K562 (cell line): ENCODE results near the gene HAPLN3. TPM values are rescaled to one million over a fixed set of nuclear protein-coding genes. Genes with fewer than 3 reads are reported as not detected.
A peak's percentile ranks its signal among the peaks of the same experiment; 100 is the strongest.

Experiments used
- AFF4 ChIP-seq: sonication (generic); formaldehyde crosslinking; IDR thresholded peaks from 2 replicates; pipeline ENCODE4 v1.8.0; 2023; ENCODE audit warnings: mild to moderate bottlenecking, missing genetic modification reagents
- FOXJ3 ChIP-seq: sonication (generic); formaldehyde crosslinking; IDR thresholded peaks from 2 replicates; pipeline ENCODE4 v1.4.0; 2020; ENCODE audit warnings: mild to moderate bottlenecking, missing genetic modification reagents
- JUND ChIP-seq, 2 experiments: IDR thresholded peaks; 2 replicates in 1 of 2; 3 replicates in 1 of 2; pipeline ENCODE4 v1.6.1; 2011; ENCODE audit warnings: borderline replicate concordance in 2 of 2, low read depth in 2 of 2, low read length in 2 of 2, improper control_type of control experiment in 1 of 2, missing biosample characterization in 1 of 2, missing genetic modification characterization in 1 of 2, missing genetic modification reagents in 1 of 2
- MBD1 ChIP-seq: fragments of 250-450 bp; sonication (Bioruptor Pico); IDR thresholded peaks from 2 replicates; pipeline ENCODE4 v1.8.0; 2022; ENCODE audit warnings: inconsistent platforms
- MTA3 ChIP-seq: fragments of 450-650 bp; formaldehyde crosslinking; IDR thresholded peaks from 2 replicates; pipeline ENCODE4 v1.6.1; 2017; ENCODE audit warnings: mild to moderate bottlenecking, borderline replicate concordance
- SMARCA4 ChIP-seq: fragments of 450-650 bp; IDR thresholded peaks from 2 replicates; pipeline ENCODE4 v1.6.1; 2016
- SRSF7 ChIP-seq: fragments of 200-400 bp; formaldehyde crosslinking; optimal IDR thresholded peaks from 2 replicates; pipeline ENCODE3; 2017; ENCODE audit warnings: mild to moderate bottlenecking, low read depth, low read length
- ZBTB17 ChIP-seq: fragments of 450-650 bp; formaldehyde crosslinking; IDR thresholded peaks from 2 replicates; pipeline ENCODE4 v1.4.0; 2020; ENCODE audit warnings: mild to moderate bottlenecking
- ZNF140 ChIP-seq: fragments of 250-450 bp; sonication (Bioruptor Pico); IDR thresholded peaks from 2 replicates; pipeline ENCODE4 v1.8.0; 2021; ENCODE audit warnings: moderate library complexity, mild to moderate bottlenecking, inconsistent platforms
- ZNF253 ChIP-seq: fragments of 250-450 bp; sonication (Bioruptor Pico); conservative IDR thresholded peaks from 2 replicates; pipeline ENCODE4 v1.6.1; 2021; ENCODE audit warnings: mild to moderate bottlenecking
- polyA plus RNA-seq, 8 experiments: library from polyadenylated mRNA; depleted of rRNA in 4 of 8; stranded (reverse) in 5 of 8; unstranded in 3 of 8; fragments of >200 nt; fragmentation: Nextera tagmentation in 2 of 8; fragmentation: Illumina TruSeq in 1 of 8; extraction: Ambion mirVana in 2 of 8; extraction: Trizol in 1 of 8; gene quantifications; 2 replicates each; pipeline versions ENCODE4 v1.2.1 to v1.2.3, GENCODE V29; 2011 to 2014; ENCODE audit warnings: inconsistent platforms in 1 of 8, missing spikeins in 1 of 8
- total RNA-seq, 7 experiments: library from RNA; depleted of rRNA in 6 of 7; stranded (reverse); fragments of >200 nt in 6 of 7; fragmentation: Illumina TruSeq in 2 of 7; extraction: Trizol in 2 of 7; gene quantifications; 2 replicates each; pipeline versions ENCODE4 v1.2.1 to v1.2.3, GENCODE V29; 2011 to 2021; ENCODE audit warnings: low replicate concordance in 1 of 7
- TF ChIP-seq, protein P1 (sequence below): sonication (generic); formaldehyde crosslinking; IDR thresholded peaks from 2 replicates; pipeline ENCODE4 v1.8.1; 2023; ENCODE audit warnings: missing genetic modification reagents, mild to moderate bottlenecking, borderline replicate concordance
- TF ChIP-seq, protein P2 (sequence below): fragments of 250-450 bp; sonication (Bioruptor Pico); IDR thresholded peaks from 2 replicates; pipeline ENCODE4 v1.4.0; 2020; ENCODE audit warnings: mild to moderate bottlenecking, moderate library complexity

Gene HAPLN3
- total and polyA plus RNA-seq, 9 of the 15 experiments (the other 6 are each of a cell fraction or from before 2014, with no cell fraction given) = 0.04 to 2.4 (median 0.65) TPM

- TF ChIP-seq, protein P1, sequence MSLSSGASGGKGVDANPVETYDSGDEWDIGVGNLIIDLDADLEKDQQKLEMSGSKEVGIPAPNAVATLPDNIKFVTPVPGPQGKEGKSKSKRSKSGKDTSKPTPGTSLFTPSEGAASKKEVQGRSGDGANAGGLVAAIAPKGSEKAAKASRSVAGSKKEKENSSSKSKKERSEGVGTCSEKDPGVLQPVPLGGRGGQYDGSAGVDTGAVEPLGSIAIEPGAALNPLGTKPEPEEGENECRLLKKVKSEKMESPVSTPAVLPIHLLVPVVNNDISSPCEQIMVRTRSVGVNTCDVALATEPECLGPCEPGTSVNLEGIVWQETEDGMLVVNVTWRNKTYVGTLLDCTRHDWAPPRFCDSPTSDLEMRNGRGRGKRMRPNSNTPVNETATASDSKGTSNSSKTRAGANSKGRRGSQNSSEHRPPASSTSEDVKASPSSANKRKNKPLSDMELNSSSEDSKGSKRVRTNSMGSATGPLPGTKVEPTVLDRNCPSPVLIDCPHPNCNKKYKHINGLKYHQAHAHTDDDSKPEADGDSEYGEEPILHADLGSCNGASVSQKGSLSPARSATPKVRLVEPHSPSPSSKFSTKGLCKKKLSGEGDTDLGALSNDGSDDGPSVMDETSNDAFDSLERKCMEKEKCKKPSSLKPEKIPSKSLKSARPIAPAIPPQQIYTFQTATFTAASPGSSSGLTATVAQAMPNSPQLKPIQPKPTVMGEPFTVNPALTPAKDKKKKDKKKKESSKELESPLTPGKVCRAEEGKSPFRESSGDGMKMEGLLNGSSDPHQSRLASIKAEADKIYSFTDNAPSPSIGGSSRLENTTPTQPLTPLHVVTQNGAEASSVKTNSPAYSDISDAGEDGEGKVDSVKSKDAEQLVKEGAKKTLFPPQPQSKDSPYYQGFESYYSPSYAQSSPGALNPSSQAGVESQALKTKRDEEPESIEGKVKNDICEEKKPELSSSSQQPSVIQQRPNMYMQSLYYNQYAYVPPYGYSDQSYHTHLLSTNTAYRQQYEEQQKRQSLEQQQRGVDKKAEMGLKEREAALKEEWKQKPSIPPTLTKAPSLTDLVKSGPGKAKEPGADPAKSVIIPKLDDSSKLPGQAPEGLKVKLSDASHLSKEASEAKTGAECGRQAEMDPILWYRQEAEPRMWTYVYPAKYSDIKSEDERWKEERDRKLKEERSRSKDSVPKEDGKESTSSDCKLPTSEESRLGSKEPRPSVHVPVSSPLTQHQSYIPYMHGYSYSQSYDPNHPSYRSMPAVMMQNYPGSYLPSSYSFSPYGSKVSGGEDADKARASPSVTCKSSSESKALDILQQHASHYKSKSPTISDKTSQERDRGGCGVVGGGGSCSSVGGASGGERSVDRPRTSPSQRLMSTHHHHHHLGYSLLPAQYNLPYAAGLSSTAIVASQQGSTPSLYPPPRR (CRISPR knock-in tag) = no peak
- TF ChIP-seq MTA3 (peak; percentile 54; the same call in 1 of the 2 replicates), ZNF253 (CRISPR knock-in tag) (no peak), MBD1 (CRISPR knock-in tag) (0 out of 2 replicates have a peak, but pooled peaks have one; percentile 18), FOXJ3 (CRISPR knock-in tag) (no peak), JUND (IDR thresholded peaks at IDR 0.05; ENCODE audit: borderline replicate concordance, low read depth, low read length) (0 out of 2 replicates have a peak, but pooled peaks have one; percentile 29), JUND (tag; IDR thresholded peaks at IDR 0.05; ENCODE audit: borderline replicate concordance, low read depth, low read length) (peak; percentile 22; the same call in 1 of the 3 replicates), ZNF140 (CRISPR knock-in tag) (no peak), ZBTB17 (CRISPR knock-in tag) (0 out of 2 replicates have a peak, but pooled peaks have one; percentile 25), SRSF7 (no peak), AFF4 (no peak), SMARCA4 (peak; percentile 40; the same call in 1 of the 2 replicates)
- TF ChIP-seq, protein P2, sequence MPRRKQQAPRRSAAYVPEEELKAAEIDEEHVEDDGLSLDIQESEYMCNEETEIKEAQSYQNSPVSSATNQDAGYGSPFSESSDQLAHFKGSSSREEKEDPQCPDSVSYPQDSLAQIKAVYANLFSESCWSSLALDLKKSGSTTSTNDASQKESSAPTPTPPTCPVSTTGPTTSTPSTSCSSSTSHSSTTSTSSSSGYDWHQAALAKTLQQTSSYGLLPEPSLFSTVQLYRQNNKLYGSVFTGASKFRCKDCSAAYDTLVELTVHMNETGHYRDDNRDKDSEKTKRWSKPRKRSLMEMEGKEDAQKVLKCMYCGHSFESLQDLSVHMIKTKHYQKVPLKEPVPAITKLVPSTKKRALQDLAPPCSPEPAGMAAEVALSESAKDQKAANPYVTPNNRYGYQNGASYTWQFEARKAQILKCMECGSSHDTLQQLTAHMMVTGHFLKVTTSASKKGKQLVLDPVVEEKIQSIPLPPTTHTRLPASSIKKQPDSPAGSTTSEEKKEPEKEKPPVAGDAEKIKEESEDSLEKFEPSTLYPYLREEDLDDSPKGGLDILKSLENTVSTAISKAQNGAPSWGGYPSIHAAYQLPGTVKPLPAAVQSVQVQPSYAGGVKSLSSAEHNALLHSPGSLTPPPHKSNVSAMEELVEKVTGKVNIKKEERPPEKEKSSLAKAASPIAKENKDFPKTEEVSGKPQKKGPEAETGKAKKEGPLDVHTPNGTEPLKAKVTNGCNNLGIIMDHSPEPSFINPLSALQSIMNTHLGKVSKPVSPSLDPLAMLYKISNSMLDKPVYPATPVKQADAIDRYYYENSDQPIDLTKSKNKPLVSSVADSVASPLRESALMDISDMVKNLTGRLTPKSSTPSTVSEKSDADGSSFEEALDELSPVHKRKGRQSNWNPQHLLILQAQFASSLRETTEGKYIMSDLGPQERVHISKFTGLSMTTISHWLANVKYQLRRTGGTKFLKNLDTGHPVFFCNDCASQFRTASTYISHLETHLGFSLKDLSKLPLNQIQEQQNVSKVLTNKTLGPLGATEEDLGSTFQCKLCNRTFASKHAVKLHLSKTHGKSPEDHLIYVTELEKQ (CRISPR knock-in tag) = no peak
These were observed 9.4 kb upstream of the HAPLN3 start (continued) for GRCh38 chr15:88904624-88905327.
